Measurements from ENCODE around the gene CFAP45. TPM values are rescaled to one million over a fixed set of nuclear protein-coding genes. Genes with fewer than 3 reads are reported as not detected.

Gene CFAP45
- total and polyA plus RNA-seq, 2 of the 8 experiments (the other 6 are each of a cell fraction or from before 2014, with no cell fraction given) = 0.05 TPM; not detected in 1

DNA sequence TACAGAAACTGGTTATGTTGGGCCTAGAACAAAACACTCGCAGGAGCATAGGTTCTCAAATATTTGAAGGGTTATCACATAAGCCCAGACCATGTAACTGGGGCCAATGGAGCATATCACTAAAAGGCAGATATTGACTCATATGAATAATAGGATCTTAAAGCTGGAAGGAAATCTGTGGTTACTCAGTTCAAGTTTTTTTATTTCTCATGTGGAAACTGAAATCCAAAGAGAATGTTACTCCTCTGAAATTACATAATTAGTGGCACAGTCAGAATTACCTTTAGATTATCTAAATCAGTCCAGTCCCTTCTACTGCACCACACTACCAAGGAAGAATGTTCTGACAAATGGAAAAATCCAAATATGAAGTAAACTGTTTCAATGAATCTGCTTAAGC is 61.2 kb downstream of the CFAP45 start (continued):
- TF ChIP-seq, protein P1, sequence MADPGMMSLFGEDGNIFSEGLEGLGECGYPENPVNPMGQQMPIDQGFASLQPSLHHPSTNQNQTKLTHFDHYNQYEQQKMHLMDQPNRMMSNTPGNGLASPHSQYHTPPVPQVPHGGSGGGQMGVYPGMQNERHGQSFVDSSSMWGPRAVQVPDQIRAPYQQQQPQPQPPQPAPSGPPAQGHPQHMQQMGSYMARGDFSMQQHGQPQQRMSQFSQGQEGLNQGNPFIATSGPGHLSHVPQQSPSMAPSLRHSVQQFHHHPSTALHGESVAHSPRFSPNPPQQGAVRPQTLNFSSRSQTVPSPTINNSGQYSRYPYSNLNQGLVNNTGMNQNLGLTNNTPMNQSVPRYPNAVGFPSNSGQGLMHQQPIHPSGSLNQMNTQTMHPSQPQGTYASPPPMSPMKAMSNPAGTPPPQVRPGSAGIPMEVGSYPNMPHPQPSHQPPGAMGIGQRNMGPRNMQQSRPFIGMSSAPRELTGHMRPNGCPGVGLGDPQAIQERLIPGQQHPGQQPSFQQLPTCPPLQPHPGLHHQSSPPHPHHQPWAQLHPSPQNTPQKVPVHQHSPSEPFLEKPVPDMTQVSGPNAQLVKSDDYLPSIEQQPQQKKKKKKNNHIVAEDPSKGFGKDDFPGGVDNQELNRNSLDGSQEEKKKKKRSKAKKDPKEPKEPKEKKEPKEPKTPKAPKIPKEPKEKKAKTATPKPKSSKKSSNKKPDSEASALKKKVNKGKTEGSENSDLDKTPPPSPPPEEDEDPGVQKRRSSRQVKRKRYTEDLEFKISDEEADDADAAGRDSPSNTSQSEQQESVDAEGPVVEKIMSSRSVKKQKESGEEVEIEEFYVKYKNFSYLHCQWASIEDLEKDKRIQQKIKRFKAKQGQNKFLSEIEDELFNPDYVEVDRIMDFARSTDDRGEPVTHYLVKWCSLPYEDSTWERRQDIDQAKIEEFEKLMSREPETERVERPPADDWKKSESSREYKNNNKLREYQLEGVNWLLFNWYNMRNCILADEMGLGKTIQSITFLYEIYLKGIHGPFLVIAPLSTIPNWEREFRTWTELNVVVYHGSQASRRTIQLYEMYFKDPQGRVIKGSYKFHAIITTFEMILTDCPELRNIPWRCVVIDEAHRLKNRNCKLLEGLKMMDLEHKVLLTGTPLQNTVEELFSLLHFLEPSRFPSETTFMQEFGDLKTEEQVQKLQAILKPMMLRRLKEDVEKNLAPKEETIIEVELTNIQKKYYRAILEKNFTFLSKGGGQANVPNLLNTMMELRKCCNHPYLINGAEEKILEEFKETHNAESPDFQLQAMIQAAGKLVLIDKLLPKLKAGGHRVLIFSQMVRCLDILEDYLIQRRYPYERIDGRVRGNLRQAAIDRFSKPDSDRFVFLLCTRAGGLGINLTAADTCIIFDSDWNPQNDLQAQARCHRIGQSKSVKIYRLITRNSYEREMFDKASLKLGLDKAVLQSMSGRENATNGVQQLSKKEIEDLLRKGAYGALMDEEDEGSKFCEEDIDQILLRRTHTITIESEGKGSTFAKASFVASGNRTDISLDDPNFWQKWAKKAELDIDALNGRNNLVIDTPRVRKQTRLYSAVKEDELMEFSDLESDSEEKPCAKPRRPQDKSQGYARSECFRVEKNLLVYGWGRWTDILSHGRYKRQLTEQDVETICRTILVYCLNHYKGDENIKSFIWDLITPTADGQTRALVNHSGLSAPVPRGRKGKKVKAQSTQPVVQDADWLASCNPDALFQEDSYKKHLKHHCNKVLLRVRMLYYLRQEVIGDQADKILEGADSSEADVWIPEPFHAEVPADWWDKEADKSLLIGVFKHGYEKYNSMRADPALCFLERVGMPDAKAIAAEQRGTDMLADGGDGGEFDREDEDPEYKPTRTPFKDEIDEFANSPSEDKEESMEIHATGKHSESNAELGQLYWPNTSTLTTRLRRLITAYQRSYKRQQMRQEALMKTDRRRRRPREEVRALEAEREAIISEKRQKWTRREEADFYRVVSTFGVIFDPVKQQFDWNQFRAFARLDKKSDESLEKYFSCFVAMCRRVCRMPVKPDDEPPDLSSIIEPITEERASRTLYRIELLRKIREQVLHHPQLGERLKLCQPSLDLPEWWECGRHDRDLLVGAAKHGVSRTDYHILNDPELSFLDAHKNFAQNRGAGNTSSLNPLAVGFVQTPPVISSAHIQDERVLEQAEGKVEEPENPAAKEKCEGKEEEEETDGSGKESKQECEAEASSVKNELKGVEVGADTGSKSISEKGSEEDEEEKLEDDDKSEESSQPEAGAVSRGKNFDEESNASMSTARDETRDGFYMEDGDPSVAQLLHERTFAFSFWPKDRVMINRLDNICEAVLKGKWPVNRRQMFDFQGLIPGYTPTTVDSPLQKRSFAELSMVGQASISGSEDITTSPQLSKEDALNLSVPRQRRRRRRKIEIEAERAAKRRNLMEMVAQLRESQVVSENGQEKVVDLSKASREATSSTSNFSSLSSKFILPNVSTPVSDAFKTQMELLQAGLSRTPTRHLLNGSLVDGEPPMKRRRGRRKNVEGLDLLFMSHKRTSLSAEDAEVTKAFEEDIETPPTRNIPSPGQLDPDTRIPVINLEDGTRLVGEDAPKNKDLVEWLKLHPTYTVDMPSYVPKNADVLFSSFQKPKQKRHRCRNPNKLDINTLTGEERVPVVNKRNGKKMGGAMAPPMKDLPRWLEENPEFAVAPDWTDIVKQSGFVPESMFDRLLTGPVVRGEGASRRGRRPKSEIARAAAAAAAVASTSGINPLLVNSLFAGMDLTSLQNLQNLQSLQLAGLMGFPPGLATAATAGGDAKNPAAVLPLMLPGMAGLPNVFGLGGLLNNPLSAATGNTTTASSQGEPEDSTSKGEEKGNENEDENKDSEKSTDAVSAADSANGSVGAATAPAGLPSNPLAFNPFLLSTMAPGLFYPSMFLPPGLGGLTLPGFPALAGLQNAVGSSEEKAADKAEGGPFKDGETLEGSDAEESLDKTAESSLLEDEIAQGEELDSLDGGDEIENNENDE (IDR thresholded peaks at IDR 0.05; ENCODE audit: insufficient replicate concordance, low read length) = no peak
- TF ChIP-seq ZNF274 (IDR thresholded peaks at IDR 0.05; ENCODE audit: borderline replicate concordance, extremely low read depth, low read length) (no peak), CHD1 (IDR thresholded peaks at IDR 0.05; ENCODE audit: low read depth, low read length) (no peak), RNF2 (IDR thresholded peaks at IDR 0.05; ENCODE audit: borderline replicate concordance, low read depth, low read length, missing control alignments, poor library complexity, severe bottlenecking) (no peak), KDM1A (IDR thresholded peaks at IDR 0.05; ENCODE audit: borderline replicate concordance, low read length) (no peak), RAD21 (IDR thresholded peaks at IDR 0.05 in 1 of 2, conservative IDR thresholded peaks at IDR 0.05 in 1 of 2; ENCODE audit: low read depth in 2 of 2, low read length in 2 of 2) (no peak), SIX5 (IDR thresholded peaks at IDR 0.05; ENCODE audit: low read depth, low read length) (no peak), CBX8 (IDR thresholded peaks at IDR 0.05; ENCODE audit: borderline replicate concordance, low read depth, low read length) (no peak), SP2 (IDR thresholded peaks at IDR 0.05; ENCODE audit: low read length) (no peak), TEAD4 (IDR thresholded peaks at IDR 0.05; ENCODE audit: low read depth, low read length) (no peak)
- TF ChIP-seq, protein P2, sequence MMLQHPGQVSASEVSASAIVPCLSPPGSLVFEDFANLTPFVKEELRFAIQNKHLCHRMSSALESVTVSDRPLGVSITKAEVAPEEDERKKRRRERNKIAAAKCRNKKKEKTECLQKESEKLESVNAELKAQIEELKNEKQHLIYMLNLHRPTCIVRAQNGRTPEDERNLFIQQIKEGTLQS (IDR thresholded peaks at IDR 0.05; ENCODE audit: insufficient read depth, low read depth, low read length) = no peak

Measured in H1 (cell line).